Karpas-422 (cell line): ENCODE results near the gene SAMD10. TPM values are rescaled to one million over a fixed set of nuclear protein-coding genes. Genes with fewer than 3 reads are reported as not detected.
"Not testable (repeated sequence)": the region's sequence is repeated elsewhere in the genome, so short reads cannot be mapped to it uniquely, and the experiment has no call there.

ENCODE experiments used
- DNase-seq: peaks from one replicate; pipeline ENCODE4 v3.0.0-alpha.2; 2015
- H2AFZ ChIP-seq: fragments of 200-600 bp; sonication (generic); 2 replicates; pipeline ENCODE4 v1.6.1; 2014; ENCODE audit warnings: antibody characterized with exemption, low read length, mixed read lengths
- H3K27ac ChIP-seq: fragments of 200-600 bp; sonication (generic); 2 replicates; pipeline ENCODE4 v1.5.1; 2014; ENCODE audit warnings: mild to moderate bottlenecking, low read length, moderate library complexity
- H3K27me3 ChIP-seq: fragments of 200-600 bp; sonication (generic); 2 replicates; pipeline ENCODE4 v1.6.1; 2014; ENCODE audit warnings: low read length, mixed read lengths
- H3K36me3 ChIP-seq: fragments of 200-600 bp; sonication (generic); 2 replicates; pipeline ENCODE4 v1.6.1; 2014; ENCODE audit warnings: low read length, mixed read lengths; ENCODE audit not compliant: insufficient read depth
- H3K4me1 ChIP-seq: fragments of 200-600 bp; sonication (generic); 2 replicates; pipeline ENCODE4 v1.6.1; 2014; ENCODE audit warnings: mild to moderate bottlenecking, low read length, mixed read lengths
- H3K4me2 ChIP-seq: fragments of 200-600 bp; sonication (generic); 2 replicates; pipeline ENCODE4 v1.6.1; 2014; ENCODE audit warnings: low read length, low read depth, mild to moderate bottlenecking; ENCODE audit not compliant: poor library complexity, severe bottlenecking
- H3K4me3 ChIP-seq: fragments of 200-600 bp; sonication (generic); 2 replicates; pipeline ENCODE4 v1.5.1; 2014; ENCODE audit warnings: mild to moderate bottlenecking, antibody characterized with exemption, low read length, mixed read lengths
- H3K79me2 ChIP-seq: fragments of 200-600 bp; sonication (generic); 2 replicates; pipeline ENCODE4 v1.6.1; 2014; ENCODE audit warnings: mild to moderate bottlenecking, low read length, mixed read lengths
- H3K9ac ChIP-seq: fragments of 200-600 bp; sonication (generic); 2 replicates; pipeline ENCODE4 v1.6.0; 2014; ENCODE audit warnings: low read length
- H3K9me2 ChIP-seq: fragments of 200-600 bp; sonication (generic), shearing (Covaris generic); replicated peaks from 2 replicates; pipeline ENCODE4 v1.6.0; 2014; ENCODE audit warnings: mild to moderate bottlenecking, low read length, moderate library complexity; ENCODE audit not compliant: insufficient read depth
- H3K9me3 ChIP-seq: fragments of 300-700, 200-600 bp; sonication (generic); 2 replicates; pipeline ENCODE4 v1.6.1; 2014; ENCODE audit warnings: low read length, mixed read lengths
- H4K20me1 ChIP-seq: fragments of 200-600 bp; sonication (generic); 2 replicates; pipeline ENCODE4 v1.6.1; 2014; ENCODE audit warnings: mild to moderate bottlenecking, antibody characterized with exemption, low read length, low read depth; ENCODE audit not compliant: insufficient read depth
- small RNA-seq: library from RNA; depleted of rRNA; stranded (forward); fragments of <200 nt; gene quantifications from one replicate; pipeline ENCODE3, GENCODE V24; 2014
- total RNA-seq: library from RNA; depleted of rRNA; stranded (reverse); fragments of >200 nt; shearing (Covaris generic); gene quantifications from 2 replicates; pipeline ENCODE4 v1.2.3, GENCODE V29; 2014; ENCODE audit warnings: low replicate concordance; rRNA removed

SAMD10 gene
- total RNA-seq, 1 experiment from 2014 or later, result 11.7 TPM

GRCh38 chr20:63930971-63931553 is 48.4 kb downstream of the SAMD10 start:
- Histone ChIP-seq H3K4me2 (no peak overlapping the region), H2AFZ (no peak overlapping the region), H3K4me3 (no peak overlapping the region), H3K9ac (no peak overlapping the region), H3K79me2 (peaks cover 7% of the 10 kb centered on the region), H4K20me1 (no peaks in the 10 kb centered on the region), H3K9me2 (no peaks in the 10 kb centered on the region), H3K9me3 (no peaks in the 10 kb centered on the region), H3K27ac (no peak overlapping the region), H3K36me3 (0 out of 2 replicates have a peak, but pooled peaks cover 6% of the 10 kb centered on the region), H3K4me1 (no peaks in the 10 kb centered on the region), H3K27me3 (no peaks in the 10 kb centered on the region)
- DNase-seq, result no peak

GRCh38 chr20:63929473-63929883 is 50.0 kb downstream of the SAMD10 start:
- not testable (repeated sequence) for H3K4me3 ChIP-seq, H3K9ac ChIP-seq, H3K4me2 ChIP-seq, H2AFZ ChIP-seq, H3K36me3 ChIP-seq, DNase-seq, H3K4me1 ChIP-seq, H3K27me3 ChIP-seq, H4K20me1 ChIP-seq, H3K27ac ChIP-seq, H3K9me3 ChIP-seq, H3K9me2 ChIP-seq
- H3K79me2 ChIP-seq, result peaks cover 14% of the 10 kb centered on the region

- no peak for DNase-seq
- 0 out of 2 replicates have a peak, but pooled peaks cover 6% of the 10 kb centered on the region for H3K36me3 ChIP-seq
These were observed 50.4 kb downstream of the SAMD10 start for GRCh38 chr20:63929071-63929470.

GRCh38 chr20:63926298-63926697 is 53.1 kb downstream of the SAMD10 start:
- Histone ChIP-seq H3K9me2 (no peaks in the 10 kb centered on the region), H3K4me1 (no peaks in the 10 kb centered on the region), H4K20me1 (no peaks in the 10 kb centered on the region), H3K9ac (no peak overlapping the region), H3K4me3 (no peak overlapping the region), H2AFZ (no peak overlapping the region), H3K36me3 (0 out of 2 replicates have a peak, but pooled peaks cover 4% of the 10 kb centered on the region), H3K9me3 (no peaks in the 10 kb centered on the region), H3K27me3 (no peaks in the 10 kb centered on the region), H3K4me2 (no peak overlapping the region), H3K27ac (no peak overlapping the region), H3K79me2 (peaks cover 29% of the 10 kb centered on the region)
- no peak for DNase-seq

More at GRCh38 chr20:63929071-63929470, 50.4 kb downstream of the SAMD10 start:
- Histone ChIP-seq H2AFZ (no peak overlapping the region), H3K9ac (no peak overlapping the region), H4K20me1 (no peaks in the 10 kb centered on the region), H3K27me3 (no peaks in the 10 kb centered on the region), H3K79me2 (peaks cover 17% of the 10 kb centered on the region), H3K9me3 (no peaks in the 10 kb centered on the region), H3K4me2 (no peak overlapping the region), H3K27ac (no peak overlapping the region), H3K4me1 (no peaks in the 10 kb centered on the region), H3K4me3 (no peak overlapping the region), H3K9me2 (no peaks in the 10 kb centered on the region)

GRCh38 chr20:63924241-63924640 is 55.2 kb downstream of the SAMD10 start:
- Histone ChIP-seq H3K27ac (no peak overlapping the region), H3K9me2 (no peaks in the 10 kb centered on the region), H3K27me3 (no peaks in the 10 kb centered on the region), H3K4me2 (no peak overlapping the region), H3K36me3 (peaks cover 4% of the 10 kb centered on the region; the same call in 1 of the 2 replicates), H3K9ac (no peak overlapping the region), H3K4me1 (no peaks in the 10 kb centered on the region), H3K9me3 (no peaks in the 10 kb centered on the region), H4K20me1 (no peaks in the 10 kb centered on the region), H3K79me2 (peaks cover 29% of the 10 kb centered on the region), H2AFZ (no peak overlapping the region), H3K4me3 (no peak overlapping the region)
- no peak for DNase-seq

Small RNA genes lying within 50 kb of the gene (small RNA-seq; reads per million reads assigned to genes)
- 0.12 reads per million for gene MIR647

Other genes with a start within 250 kb of the SAMD10 start
- gene LIME1, start 243.0 kb downstream of the SAMD10 start, total RNA-seq, result 3.4 and 9.8 TPM in 2 replicates
- gene SLC2A4RG, start 239.9 kb downstream of the SAMD10 start, total RNA-seq, result 18.6 and 37.9 TPM in 2 replicates
- gene ZBTB46, start 148.4 kb downstream of the SAMD10 start, total RNA-seq, result 0.18 TPM in 1 of 2 replicates, not detected in the other
- gene ABHD16B, start 118.1 kb downstream of the SAMD10 start, total RNA-seq, result not detected in 2 replicates
- 25.9 and 38.3 TPM in 2 replicates for gene TPD52L2, start 114.4 kb downstream of the SAMD10 start, total RNA-seq
- 22.9 and 28.5 TPM in 2 replicates for gene DNAJC5, start 84.5 kb downstream of the SAMD10 start, total RNA-seq
- 32.3 and 35.3 TPM in 2 replicates for gene UCKL1, start 23.2 kb downstream of the SAMD10 start, total RNA-seq
- 4.2 and 9.0 TPM in 2 replicates for gene ZNF512B, start 9.7 kb downstream of the SAMD10 start, total RNA-seq
- 24.2 and 40.7 TPM in 2 replicates for gene PRPF6, start 1.5 kb upstream of the SAMD10 start, total RNA-seq
- gene C20orf204, start 56.5 kb upstream of the SAMD10 start, total RNA-seq, result 0.45 and 1.8 TPM in 2 replicates
- gene SOX18, start 70.0 kb upstream of the SAMD10 start, total RNA-seq, result not detected in 2 replicates
- gene TCEA2, start 83.6 kb upstream of the SAMD10 start, total RNA-seq, result 124 and 197 TPM in 2 replicates
- 172 and 272 TPM in 2 replicates for gene RGS19, start 99.9 kb upstream of the SAMD10 start, total RNA-seq
- 34.0 and 60.6 TPM in 2 replicates for gene OPRL1, start 100.4 kb upstream of the SAMD10 start, total RNA-seq
- gene LKAAEAR1, start 104.8 kb upstream of the SAMD10 start, total RNA-seq, result not detected in 2 replicates
- gene NPBWR2, start 127.9 kb upstream of the SAMD10 start, total RNA-seq, result 0.22 TPM in 1 of 2 replicates, not detected in the other
- 3.5 and 4.1 TPM in 2 replicates for gene MYT1, start 184.8 kb upstream of the SAMD10 start, total RNA-seq